Measurements from ENCODE around the gene SYNE4. TPM values are rescaled to one million over a fixed set of nuclear protein-coding genes. Genes with fewer than 3 reads are reported as not detected.
"Not testable (repeated sequence)": the region's sequence is repeated elsewhere in the genome, so short reads cannot be mapped to it uniquely, and the experiment has no call there.

SYNE4 gene
- polyA plus RNA-seq, 3 donors: 13.2 to 17.5 (median 15.5) TPM

GRCh38 chr19:35992907-35993765, 15.5 kb downstream of the SYNE4 start:
- no peak for DNase-seq

- no peak for DNase-seq
Observed at GRCh38 chr19:35991731-35992450, 16.7 kb downstream of the SYNE4 start.

GRCh38 chr19:35990771-35991730, 17.6 kb downstream of the SYNE4 start:
- DNase-seq: no peak

- DNase-seq: no peak
Observed at GRCh38 chr19:35990156-35990555, 18.5 kb downstream of the SYNE4 start.

- no peak for DNase-seq
Observed at GRCh38 chr19:35988824-35989223, 19.8 kb downstream of the SYNE4 start.

- DNase-seq: no peak
Observed at GRCh38 chr19:35987571-35987896, 21.1 kb downstream of the SYNE4 start.

GRCh38 chr19:35986664-35987570, 21.7 kb downstream of the SYNE4 start:
- no peak for DNase-seq

- DNase-seq: no peak
Observed at GRCh38 chr19:35986111-35986510, 22.5 kb downstream of the SYNE4 start.

- DNase-seq: no peak
Observed at GRCh38 chr19:35983177-35983576, 25.4 kb downstream of the SYNE4 start.

- DNase-seq: not testable (repeated sequence)
Observed at GRCh38 chr19:35980997-35981396, 27.6 kb downstream of the SYNE4 start.

GRCh38 chr19:35978832-35979365, 29.7 kb downstream of the SYNE4 start:
- no peak for DNase-seq

GRCh38 chr19:35978271-35978670, 30.3 kb downstream of the SYNE4 start:
- no peak for DNase-seq

GRCh38 chr19:35977446-35978222, 31.0 kb downstream of the SYNE4 start:
- DNase-seq: no peak

- DNase-seq: no peak
Observed at GRCh38 chr19:35975608-35976214, 32.9 kb downstream of the SYNE4 start.

GRCh38 chr19:35973487-35973886, 35.1 kb downstream of the SYNE4 start:
- no peak for DNase-seq

- no peak for DNase-seq
Observed at GRCh38 chr19:35966771-35967170, 41.8 kb downstream of the SYNE4 start.

- DNase-seq: peak; percentile 78
Observed at GRCh38 chr19:35963514-35963913, 45.1 kb downstream of the SYNE4 start.

- no peak for DNase-seq
Observed at GRCh38 chr19:35960432-35960972, 48.1 kb downstream of the SYNE4 start.

- no peak for DNase-seq
Observed at GRCh38 chr19:35959968-35960320, 48.7 kb downstream of the SYNE4 start.

Measured in renal pelvis (tissue), 4 donors.